Measurements from ENCODE around the gene KIF17. TPM values are rescaled to one million over a fixed set of nuclear protein-coding genes. Genes with fewer than 3 reads are reported as not detected.
"Not testable (repeated sequence)": the region's sequence is repeated elsewhere in the genome, so short reads cannot be mapped to it uniquely, and the experiment has no call there.

Gene KIF17
- total and polyA plus RNA-seq, 4 donors, result 3.9 to 12.6 (median 6.7) TPM

- no peak overlapping the region for H3K4me3 ChIP-seq (ENCODE audit: low read depth, low read length)
- H3K9me3 ChIP-seq (ENCODE audit: control insufficient read depth, insufficient read depth, low read length), result no peaks in the 10 kb centered on the region
- no peak for DNase-seq (ENCODE audit: low read depth in 4 of 6, low spot score in 6 of 6)
- H3K4me1 ChIP-seq (ENCODE audit: control insufficient read depth, insufficient read depth, low read length), result peaks cover 3% of the 10 kb centered on the region
- H3K36me3 ChIP-seq (ENCODE audit: control insufficient read depth, insufficient read depth, low read length), result peaks cover 41% of the 10 kb centered on the region
- 85% methylated on average over 4 of the region's 4 CpGs for WGBS (ENCODE audit: insufficient coverage)
- H3K27ac ChIP-seq (ENCODE audit: low read depth, low read length), result no peak overlapping the region
- peaks cover 2% of the 10 kb centered on the region for H3K27me3 ChIP-seq (ENCODE audit: control insufficient read depth, insufficient read depth, low read length)
Measured at GRCh38 chr1:20723159-20723536, 5.3 kb upstream of the KIF17 start.

GRCh38 chr1:20721117-20722061, 3.6 kb upstream of the KIF17 start:
- WGBS (ENCODE audit: insufficient coverage), result 93% methylated on average over 28 of the region's 29 CpGs
- no peaks in the 10 kb centered on the region for H3K9me3 ChIP-seq (ENCODE audit: control insufficient read depth, insufficient read depth, low read length)
- DNase-seq (ENCODE audit: low read depth in 4 of 6, low spot score in 6 of 6), result no peak

GRCh38 chr1:20720631-20721091, 2.9 kb upstream of the KIF17 start:
- H3K27me3 ChIP-seq (ENCODE audit: control insufficient read depth, insufficient read depth, low read length), result peaks cover 6% of the 10 kb centered on the region
- no peak overlapping the region for H3K27ac ChIP-seq (ENCODE audit: low read depth, low read length)
- no peak overlapping the region for H3K4me3 ChIP-seq (ENCODE audit: low read depth, low read length)
- DNase-seq (ENCODE audit: low read depth in 4 of 6, low spot score in 6 of 6), result no peak
- peaks cover 16% of the 10 kb centered on the region for H3K4me1 ChIP-seq (ENCODE audit: control insufficient read depth, insufficient read depth, low read length)
- H3K36me3 ChIP-seq (ENCODE audit: control insufficient read depth, insufficient read depth, low read length), result peaks cover 29% of the 10 kb centered on the region
- no peaks in the 10 kb centered on the region for H3K9me3 ChIP-seq (ENCODE audit: control insufficient read depth, insufficient read depth, low read length)
- WGBS (ENCODE audit: insufficient coverage), result 89% methylated on average over 8 of the region's 12 CpGs

More at GRCh38 chr1:20721117-20722061, 3.6 kb upstream of the KIF17 start:
- H3K27ac ChIP-seq (ENCODE audit: low read depth, low read length), result no peak overlapping the region
- H3K4me1 ChIP-seq (ENCODE audit: control insufficient read depth, insufficient read depth, low read length), result peaks cover 12% of the 10 kb centered on the region
- H3K4me3 ChIP-seq (ENCODE audit: low read depth, low read length), result no peak overlapping the region
- peaks cover 6% of the 10 kb centered on the region for H3K27me3 ChIP-seq (ENCODE audit: control insufficient read depth, insufficient read depth, low read length)
- H3K36me3 ChIP-seq (ENCODE audit: control insufficient read depth, insufficient read depth, low read length), result peaks cover 34% of the 10 kb centered on the region

GRCh38 chr1:20719871-20720620, 2.2 kb upstream of the KIF17 start:
- WGBS (ENCODE audit: insufficient coverage), result 83% methylated on average over 4 of the region's 5 CpGs
- no peak overlapping the region for H3K27ac ChIP-seq (ENCODE audit: low read depth, low read length)
- H3K4me1 ChIP-seq (ENCODE audit: control insufficient read depth, insufficient read depth, low read length), result peaks cover 16% of the 10 kb centered on the region
- no peak for DNase-seq (ENCODE audit: low read depth in 4 of 6, low spot score in 6 of 6)
- no peak overlapping the region for H3K4me3 ChIP-seq (ENCODE audit: low read depth, low read length)
- H3K9me3 ChIP-seq (ENCODE audit: control insufficient read depth, insufficient read depth, low read length), result no peaks in the 10 kb centered on the region
- peaks cover 30% of the 10 kb centered on the region for H3K36me3 ChIP-seq (ENCODE audit: control insufficient read depth, insufficient read depth, low read length)
- peaks cover 6% of the 10 kb centered on the region for H3K27me3 ChIP-seq (ENCODE audit: control insufficient read depth, insufficient read depth, low read length)

GRCh38 chr1:20719261-20719660, 1.5 kb upstream of the KIF17 start:
- Histone ChIP-seq H3K27ac (ENCODE audit: low read depth, low read length) (no peak overlapping the region), H3K4me3 (ENCODE audit: low read depth, low read length) (no peak overlapping the region), H3K9me3 (ENCODE audit: control insufficient read depth, insufficient read depth, low read length) (no peaks in the 10 kb centered on the region), H3K36me3 (ENCODE audit: control insufficient read depth, insufficient read depth, low read length) (peaks cover 28% of the 10 kb centered on the region), H3K27me3 (ENCODE audit: control insufficient read depth, insufficient read depth, low read length) (peaks cover 6% of the 10 kb centered on the region), H3K4me1 (ENCODE audit: control insufficient read depth, insufficient read depth, low read length) (peaks cover 16% of the 10 kb centered on the region)
- no peak for DNase-seq (ENCODE audit: low read depth in 4 of 6, low spot score in 6 of 6)
- WGBS (ENCODE audit: insufficient coverage), result 90% methylated on average over 3 of the region's 8 CpGs

GRCh38 chr1:20718343-20718882, 606 bp upstream of the KIF17 start:
- peaks cover 19% of the 10 kb centered on the region for H3K36me3 ChIP-seq (ENCODE audit: control insufficient read depth, insufficient read depth, low read length)
- DNase-seq (ENCODE audit: low read depth in 4 of 6, low spot score in 6 of 6); H3K9me3 ChIP-seq (ENCODE audit: control insufficient read depth, insufficient read depth, low read length); H3K27ac ChIP-seq (ENCODE audit: low read depth, low read length); H3K27me3 ChIP-seq (ENCODE audit: control insufficient read depth, insufficient read depth, low read length): not testable (repeated sequence)
- peak overlapping the region; percentile 27 for H3K4me3 ChIP-seq (ENCODE audit: low read depth, low read length)
- WGBS (ENCODE audit: insufficient coverage), result 60% methylated on average over 15 of the region's 17 CpGs
- H3K4me1 ChIP-seq (ENCODE audit: control insufficient read depth, insufficient read depth, low read length), result peaks cover 16% of the 10 kb centered on the region

GRCh38 chr1:20716232-20716631, 1.6 kb downstream of the KIF17 start:
- no peak for DNase-seq (ENCODE audit: low read depth in 4 of 6, low spot score in 6 of 6)
- Histone ChIP-seq H3K9me3 (ENCODE audit: control insufficient read depth, insufficient read depth, low read length) (no peaks in the 10 kb centered on the region), H3K4me1 (ENCODE audit: control insufficient read depth, insufficient read depth, low read length) (peaks cover 26% of the 10 kb centered on the region), H3K27ac (ENCODE audit: low read depth, low read length) (no peak overlapping the region), H3K27me3 (ENCODE audit: control insufficient read depth, insufficient read depth, low read length) (peaks cover 6% of the 10 kb centered on the region), H3K4me3 (ENCODE audit: low read depth, low read length) (no peak overlapping the region), H3K36me3 (ENCODE audit: control insufficient read depth, insufficient read depth, low read length) (peaks cover 7% of the 10 kb centered on the region)
- WGBS (ENCODE audit: insufficient coverage), result 95% methylated on average over 12 of the region's 13 CpGs

GRCh38 chr1:20715406-20715805, 2.4 kb downstream of the KIF17 start:
- Histone ChIP-seq H3K27ac (ENCODE audit: low read depth, low read length) (no peak overlapping the region), H3K4me1 (ENCODE audit: control insufficient read depth, insufficient read depth, low read length) (peaks cover 34% of the 10 kb centered on the region)
- 87% methylated on average over 14 of the region's 15 CpGs for WGBS (ENCODE audit: insufficient coverage)

GRCh38 chr1:20713440-20713839, 4.4 kb downstream of the KIF17 start:
- WGBS (ENCODE audit: insufficient coverage), result 90% methylated on average over 6 of the region's 6 CpGs
- Histone ChIP-seq H3K36me3 (ENCODE audit: control insufficient read depth, insufficient read depth, low read length) (peaks cover 10% of the 10 kb centered on the region), H3K4me1 (ENCODE audit: control insufficient read depth, insufficient read depth, low read length) (peaks cover 41% of the 10 kb centered on the region), H3K4me3 (ENCODE audit: low read depth, low read length) (no peak overlapping the region), H3K27ac (ENCODE audit: low read depth, low read length) (no peak overlapping the region), H3K27me3 (ENCODE audit: control insufficient read depth, insufficient read depth, low read length) (peaks cover 6% of the 10 kb centered on the region), H3K9me3 (ENCODE audit: control insufficient read depth, insufficient read depth, low read length) (no peaks in the 10 kb centered on the region)
- DNase-seq (ENCODE audit: low read depth in 4 of 6, low spot score in 6 of 6), result no peak

More at GRCh38 chr1:20715406-20715805, 2.4 kb downstream of the KIF17 start:
- Histone ChIP-seq H3K9me3 (ENCODE audit: control insufficient read depth, insufficient read depth, low read length) (no peaks in the 10 kb centered on the region), H3K36me3 (ENCODE audit: control insufficient read depth, insufficient read depth, low read length) (peaks cover 5% of the 10 kb centered on the region), H3K4me3 (ENCODE audit: low read depth, low read length) (no peak overlapping the region), H3K27me3 (ENCODE audit: control insufficient read depth, insufficient read depth, low read length) (peaks cover 6% of the 10 kb centered on the region)
- DNase-seq (ENCODE audit: low read depth in 4 of 6, low spot score in 6 of 6), result no peak

Measured in spinal cord (tissue), 10 donors.